ENCODE data around the gene KCNE4.

Gene KCNE4

GRCh38 chr2:223046470-223047040, 5.4 kb upstream of the KCNE4 start:
- no peaks in the 10 kb centered on the region for H3K36me3 ChIP-seq (ENCODE audit: insufficient read depth, insufficient read length, low read length)
- no peak overlapping the region for H3K4me3 ChIP-seq (ENCODE audit: insufficient read length, low read depth)
- no peak overlapping the region for H3K9ac ChIP-seq (ENCODE audit: insufficient read length, low read depth)
- H3K4me1 ChIP-seq (ENCODE audit: insufficient read depth, insufficient read length) = no peaks in the 10 kb centered on the region
- no peaks in the 10 kb centered on the region for H3K27me3 ChIP-seq (ENCODE audit: insufficient read depth, insufficient read length)
- TF ChIP-seq ZNF274 (IDR thresholded peaks at IDR 0.05; ENCODE audit: low read depth, low read length) (no peak), YY1 (IDR thresholded peaks at IDR 0.05; ENCODE audit: insufficient read depth, insufficient read length) (no peak), SUZ12 (IDR thresholded peaks at IDR 0.05; ENCODE audit: extremely low read depth, insufficient read depth, insufficient read length) (no peak)
- H3K9me3 ChIP-seq (ENCODE audit: insufficient read depth, low read length) = no peaks in the 10 kb centered on the region
- no peak for DNase-seq (ENCODE audit: low read depth, low spot score)

DNA sequence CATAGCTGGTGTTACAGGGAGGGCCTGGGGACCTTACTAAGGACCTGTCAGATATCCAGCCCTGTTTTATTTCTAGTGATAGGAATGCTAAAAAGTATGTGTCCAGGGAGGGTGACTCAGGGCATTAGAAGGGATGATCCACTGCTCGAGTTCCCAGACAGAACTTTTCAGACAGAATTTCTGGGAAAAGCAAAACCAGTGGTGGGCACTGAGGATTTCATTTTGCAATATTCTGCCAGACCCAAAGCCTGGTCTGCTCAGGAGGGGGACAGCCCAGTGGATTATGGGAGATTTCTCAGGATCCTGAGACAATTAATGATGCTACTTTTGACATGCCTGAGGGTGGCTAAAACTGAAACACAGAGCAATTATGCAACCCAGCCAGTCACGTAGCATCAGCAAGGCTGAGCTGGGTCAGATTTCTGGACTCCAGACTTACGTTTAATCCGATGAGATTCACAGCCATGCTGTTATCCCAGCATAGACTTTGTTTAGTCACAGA, 4.7 kb upstream of the KCNE4 start:
- Histone ChIP-seq H3K9me3 (ENCODE audit: insufficient read depth, low read length) (no peaks in the 10 kb centered on the region), H3K27me3 (ENCODE audit: insufficient read depth, insufficient read length) (no peaks in the 10 kb centered on the region), H3K36me3 (ENCODE audit: insufficient read depth, insufficient read length, low read length) (no peaks in the 10 kb centered on the region), H3K4me1 (ENCODE audit: insufficient read depth, insufficient read length) (no peaks in the 10 kb centered on the region), H3K9ac (ENCODE audit: insufficient read length, low read depth) (no peak overlapping the region), H3K4me3 (ENCODE audit: insufficient read length, low read depth) (no peak overlapping the region)
- DNase-seq (ENCODE audit: low read depth, low spot score) = no peak
- TF ChIP-seq ZNF274 (IDR thresholded peaks at IDR 0.05; ENCODE audit: low read depth, low read length) (no peak), YY1 (IDR thresholded peaks at IDR 0.05; ENCODE audit: insufficient read depth, insufficient read length) (no peak)

- no peak overlapping the region for H3K9ac ChIP-seq (ENCODE audit: insufficient read length, low read depth)
- TF ChIP-seq SUZ12 (IDR thresholded peaks at IDR 0.05; ENCODE audit: extremely low read depth, insufficient read depth, insufficient read length) = no peak
- TF ChIP-seq YY1 (IDR thresholded peaks at IDR 0.05; ENCODE audit: insufficient read depth, insufficient read length) = no peak
- TF ChIP-seq ZNF274 (IDR thresholded peaks at IDR 0.05; ENCODE audit: low read depth, low read length) = no peak
- no peaks in the 10 kb centered on the region for H3K4me1 ChIP-seq (ENCODE audit: insufficient read depth, insufficient read length)
- no peaks in the 10 kb centered on the region for H3K9me3 ChIP-seq (ENCODE audit: insufficient read depth, low read length)
- no peak for DNase-seq (ENCODE audit: low read depth, low spot score)
- H3K36me3 ChIP-seq (ENCODE audit: insufficient read depth, insufficient read length, low read length) = no peaks in the 10 kb centered on the region
- no peak overlapping the region for H3K4me3 ChIP-seq (ENCODE audit: insufficient read length, low read depth)
- H3K27me3 ChIP-seq (ENCODE audit: insufficient read depth, insufficient read length) = no peaks in the 10 kb centered on the region
These were observed 3.5 kb upstream of the KCNE4 start for GRCh38 chr2:223048519-223048918.

GRCh38 chr2:223049356-223049755, 2.6 kb upstream of the KCNE4 start:
- TF ChIP-seq ZNF274 (IDR thresholded peaks at IDR 0.05; ENCODE audit: low read depth, low read length) (no peak), YY1 (IDR thresholded peaks at IDR 0.05; ENCODE audit: insufficient read depth, insufficient read length) (no peak), SUZ12 (IDR thresholded peaks at IDR 0.05; ENCODE audit: extremely low read depth, insufficient read depth, insufficient read length) (no peak)
- H3K9me3 ChIP-seq (ENCODE audit: insufficient read depth, low read length) = no peaks in the 10 kb centered on the region

DNA sequence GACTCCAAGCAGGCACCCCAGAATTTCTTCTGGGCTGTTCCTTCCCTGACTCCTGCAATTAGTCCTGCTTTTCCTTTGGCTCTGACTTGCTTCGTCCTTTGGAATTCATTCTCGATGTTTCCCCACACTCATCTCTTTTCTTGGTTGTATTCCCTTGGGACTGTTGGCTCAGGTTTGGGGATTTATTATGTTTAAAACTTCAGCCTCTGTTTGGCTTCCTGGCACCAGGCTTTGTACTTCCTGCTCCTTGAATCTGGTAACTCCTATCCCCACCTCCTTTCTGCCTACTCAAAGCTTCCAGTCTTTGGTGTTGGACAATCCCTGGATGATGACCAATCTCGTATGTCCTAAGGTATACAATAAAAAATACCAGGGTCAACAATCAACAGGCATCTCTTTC, 1.8 kb upstream of the KCNE4 start:
- Histone ChIP-seq H3K27me3 (ENCODE audit: insufficient read depth, insufficient read length) (no peaks in the 10 kb centered on the region), H3K4me1 (ENCODE audit: insufficient read depth, insufficient read length) (no peaks in the 10 kb centered on the region), H3K9me3 (ENCODE audit: insufficient read depth, low read length) (no peaks in the 10 kb centered on the region)

More at GRCh38 chr2:223049356-223049755, 2.6 kb upstream of the KCNE4 start:
- no peaks in the 10 kb centered on the region for H3K4me1 ChIP-seq (ENCODE audit: insufficient read depth, insufficient read length)
- H3K27me3 ChIP-seq (ENCODE audit: insufficient read depth, insufficient read length) = no peaks in the 10 kb centered on the region
- H3K36me3 ChIP-seq (ENCODE audit: insufficient read depth, insufficient read length, low read length) = no peaks in the 10 kb centered on the region
- H3K9ac ChIP-seq (ENCODE audit: insufficient read length, low read depth) = no peak overlapping the region
- DNase-seq (ENCODE audit: low read depth, low spot score) = no peak
- no peak overlapping the region for H3K4me3 ChIP-seq (ENCODE audit: insufficient read length, low read depth)

DNA sequence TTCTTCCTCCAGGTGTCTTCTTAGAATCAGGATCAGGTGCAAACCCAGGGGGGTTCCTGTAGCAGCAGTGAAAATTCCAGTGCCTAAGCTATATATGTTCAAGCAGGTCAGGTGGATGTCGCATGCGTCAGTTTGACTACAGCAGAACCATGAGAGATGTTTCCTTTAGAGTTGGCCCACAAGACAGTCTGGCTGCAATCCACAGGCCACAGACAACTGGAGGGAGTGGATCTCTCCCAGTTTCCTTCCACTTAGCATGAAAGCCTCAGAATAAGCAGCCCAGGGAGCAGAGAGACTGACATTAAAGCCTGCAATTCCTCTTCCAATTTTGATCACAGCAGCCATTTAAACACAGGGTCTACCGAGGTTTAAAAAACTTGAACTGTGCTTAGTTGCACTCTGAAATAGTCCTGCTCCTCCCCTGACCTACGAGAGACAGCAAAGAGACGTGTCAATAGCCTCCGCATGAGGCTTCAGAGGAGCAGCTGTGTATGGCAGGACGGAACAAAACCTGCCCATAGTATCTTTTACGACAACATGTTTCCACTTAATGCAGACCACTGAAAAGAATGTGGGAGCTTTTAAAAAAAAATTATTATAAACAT, 988 bp upstream of the KCNE4 start:
- DNase-seq (ENCODE audit: low read depth, low spot score) = no peak
- Histone ChIP-seq H3K9me3 (ENCODE audit: insufficient read depth, low read length) (no peaks in the 10 kb centered on the region), H3K9ac (ENCODE audit: insufficient read length, low read depth) (no peak overlapping the region), H3K36me3 (ENCODE audit: insufficient read depth, insufficient read length, low read length) (no peaks in the 10 kb centered on the region), H3K27me3 (ENCODE audit: insufficient read depth, insufficient read length) (no peaks in the 10 kb centered on the region), H3K4me1 (ENCODE audit: insufficient read depth, insufficient read length) (no peaks in the 10 kb centered on the region), H3K4me3 (ENCODE audit: insufficient read length, low read depth) (no peak overlapping the region)
- TF ChIP-seq SUZ12 (IDR thresholded peaks at IDR 0.05; ENCODE audit: extremely low read depth, insufficient read depth, insufficient read length) (no peak), YY1 (IDR thresholded peaks at IDR 0.05; ENCODE audit: insufficient read depth, insufficient read length) (no peak), ZNF274 (IDR thresholded peaks at IDR 0.05; ENCODE audit: low read depth, low read length) (no peak)

More for the DNA sequence above, 1.8 kb upstream of the KCNE4 start:
- Histone ChIP-seq H3K4me3 (ENCODE audit: insufficient read length, low read depth) (no peak overlapping the region), H3K36me3 (ENCODE audit: insufficient read depth, insufficient read length, low read length) (no peaks in the 10 kb centered on the region), H3K9ac (ENCODE audit: insufficient read length, low read depth) (no peak overlapping the region)
- TF ChIP-seq YY1 (IDR thresholded peaks at IDR 0.05; ENCODE audit: insufficient read depth, insufficient read length) (no peak), ZNF274 (IDR thresholded peaks at IDR 0.05; ENCODE audit: low read depth, low read length) (no peak), SUZ12 (IDR thresholded peaks at IDR 0.05; ENCODE audit: extremely low read depth, insufficient read depth, insufficient read length) (no peak)
- no peak for DNase-seq (ENCODE audit: low read depth, low spot score)

- Histone ChIP-seq H3K9me3 (ENCODE audit: insufficient read depth, low read length) (no peaks in the 10 kb centered on the region), H3K4me3 (ENCODE audit: insufficient read length, low read depth) (no peak overlapping the region), H3K36me3 (ENCODE audit: insufficient read depth, insufficient read length, low read length) (no peaks in the 10 kb centered on the region), H3K27me3 (ENCODE audit: insufficient read depth, insufficient read length) (no peaks in the 10 kb centered on the region), H3K9ac (ENCODE audit: insufficient read length, low read depth) (no peak overlapping the region), H3K4me1 (ENCODE audit: insufficient read depth, insufficient read length) (no peaks in the 10 kb centered on the region)
- DNase-seq (ENCODE audit: low read depth, low spot score) = no peak
- no peak for TF ChIP-seq YY1 (IDR thresholded peaks at IDR 0.05; ENCODE audit: insufficient read depth, insufficient read length)
These were observed 826 bp downstream of the KCNE4 start for GRCh38 chr2:223052548-223053483.

All from NT2/D1 (cell line).